ENCODE measurements around the gene SELENOO.

SELENOO gene

DNA sequence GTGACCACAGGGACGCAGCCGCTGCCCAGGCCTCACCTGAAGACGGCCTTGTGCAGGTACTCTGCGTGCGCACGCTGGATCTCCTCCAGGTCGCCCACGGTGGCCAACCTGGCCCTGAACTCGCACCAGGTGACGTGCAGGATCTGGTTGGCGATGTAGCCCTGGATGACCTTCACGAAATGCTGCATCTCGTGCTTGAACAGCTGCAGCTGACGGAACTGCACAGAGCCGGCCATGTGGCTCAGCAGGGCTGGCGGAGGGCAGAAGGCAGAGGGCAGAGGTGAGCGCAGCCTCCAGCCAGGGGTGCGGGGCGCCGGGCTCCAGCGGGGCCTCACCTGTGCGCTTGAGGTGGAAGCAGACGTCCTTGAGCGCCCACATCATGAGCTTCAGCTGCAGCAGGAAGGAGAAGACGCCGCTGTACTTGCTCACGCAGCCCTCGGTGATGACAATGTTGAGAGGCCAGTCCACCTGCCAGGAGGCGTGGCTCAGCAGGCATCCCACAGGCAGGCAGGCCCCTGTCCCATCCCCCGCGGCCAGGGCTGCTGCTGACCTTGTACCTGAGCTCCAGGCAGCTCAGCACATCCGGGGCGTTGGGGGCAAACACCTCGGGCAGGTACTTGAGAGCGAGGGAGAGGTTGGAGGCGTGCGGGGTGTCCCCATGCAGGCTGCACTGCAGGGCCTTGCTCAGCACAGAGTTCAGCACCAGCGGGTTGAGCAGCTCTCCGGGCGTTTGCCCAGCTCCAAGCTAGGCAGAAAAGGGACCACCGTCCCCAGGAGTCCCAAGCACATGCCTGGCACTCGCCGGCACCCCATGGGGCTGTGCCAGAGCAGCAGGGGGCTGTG lies 17.6 kb downstream of the SELENOO start:
- DNase-seq, result no peak

GRCh38 chr22:50218996-50219727 lies 18.4 kb downstream of the SELENOO start:
- DNase-seq, result peak; percentile 33

DNA sequence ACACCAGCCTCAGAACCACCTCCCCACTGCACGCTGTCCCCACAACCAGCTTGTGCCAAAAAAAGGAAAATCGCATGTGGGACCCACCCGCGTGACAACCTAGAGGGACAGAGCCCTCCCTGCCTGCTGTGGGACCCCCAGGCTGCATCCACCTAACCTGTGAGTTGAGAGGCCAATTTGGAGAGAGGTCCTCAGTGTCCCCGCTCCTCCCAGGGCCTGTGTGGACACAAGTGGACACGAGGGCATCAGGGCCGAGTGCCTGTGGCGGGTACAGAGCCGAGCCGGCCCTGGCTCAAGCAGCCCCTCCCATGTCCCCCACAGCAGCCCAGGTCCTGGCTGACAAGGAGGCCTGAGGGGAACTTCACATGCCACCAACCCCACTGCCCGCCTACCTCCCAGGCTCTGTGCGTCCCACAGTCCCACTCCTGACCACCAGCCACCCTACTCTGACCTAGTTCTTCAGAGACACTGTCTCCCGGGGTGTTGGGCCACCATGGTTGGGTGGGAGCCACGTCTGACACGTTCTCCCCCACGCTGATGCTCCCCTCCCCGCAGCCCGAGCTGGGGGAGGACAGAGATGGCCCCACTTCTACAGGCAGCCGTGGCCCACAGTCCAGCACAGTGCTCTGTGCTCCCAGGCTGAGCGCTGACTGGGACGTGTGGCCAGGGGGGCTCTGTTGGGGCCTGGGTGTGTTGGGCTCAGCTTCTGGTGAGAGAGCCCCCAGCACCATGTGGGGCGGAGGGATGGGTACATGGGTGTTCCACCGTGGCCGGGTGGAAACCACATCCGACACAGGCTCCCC lies 19.2 kb downstream of the SELENOO start:
- no peak for DNase-seq

DNA sequence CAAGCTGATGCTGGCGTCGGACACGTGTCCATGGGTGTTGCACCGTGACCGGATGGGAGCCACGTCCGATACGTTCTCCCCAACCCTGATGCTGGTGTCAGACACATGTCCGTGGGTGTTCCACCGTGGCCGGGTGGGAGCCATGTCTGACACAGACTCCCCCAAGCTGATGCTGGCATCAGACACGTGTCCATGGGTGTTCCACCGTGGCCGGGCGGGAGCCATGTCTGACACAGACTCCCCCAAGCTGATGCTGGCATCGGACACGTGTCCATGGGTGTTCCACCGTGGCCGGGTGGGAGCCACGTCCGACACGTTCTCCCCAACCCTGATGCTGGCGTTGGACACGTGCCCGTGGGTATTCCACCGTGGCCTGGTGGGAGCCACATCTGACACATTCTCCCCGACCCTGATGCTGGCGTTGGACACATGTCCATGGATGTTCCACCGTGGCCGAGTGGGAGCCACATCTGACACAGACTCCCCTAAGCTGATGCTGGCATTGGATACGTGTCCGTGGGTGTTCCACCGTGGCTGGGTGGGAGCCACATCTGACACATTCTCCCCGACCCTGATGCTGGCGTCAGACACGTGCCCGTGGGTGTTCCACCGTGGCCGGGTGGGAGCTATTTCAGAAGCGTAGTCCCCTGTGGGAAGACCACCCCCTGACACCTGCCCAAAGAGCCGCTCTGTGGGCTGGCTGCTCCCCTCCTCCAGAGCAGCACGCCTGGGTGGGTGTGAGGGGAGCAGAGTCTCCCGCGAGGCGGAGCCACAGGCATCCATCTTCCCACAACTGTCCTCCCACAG lies 20.0 kb downstream of the SELENOO start:
- no peak for DNase-seq

DNA sequence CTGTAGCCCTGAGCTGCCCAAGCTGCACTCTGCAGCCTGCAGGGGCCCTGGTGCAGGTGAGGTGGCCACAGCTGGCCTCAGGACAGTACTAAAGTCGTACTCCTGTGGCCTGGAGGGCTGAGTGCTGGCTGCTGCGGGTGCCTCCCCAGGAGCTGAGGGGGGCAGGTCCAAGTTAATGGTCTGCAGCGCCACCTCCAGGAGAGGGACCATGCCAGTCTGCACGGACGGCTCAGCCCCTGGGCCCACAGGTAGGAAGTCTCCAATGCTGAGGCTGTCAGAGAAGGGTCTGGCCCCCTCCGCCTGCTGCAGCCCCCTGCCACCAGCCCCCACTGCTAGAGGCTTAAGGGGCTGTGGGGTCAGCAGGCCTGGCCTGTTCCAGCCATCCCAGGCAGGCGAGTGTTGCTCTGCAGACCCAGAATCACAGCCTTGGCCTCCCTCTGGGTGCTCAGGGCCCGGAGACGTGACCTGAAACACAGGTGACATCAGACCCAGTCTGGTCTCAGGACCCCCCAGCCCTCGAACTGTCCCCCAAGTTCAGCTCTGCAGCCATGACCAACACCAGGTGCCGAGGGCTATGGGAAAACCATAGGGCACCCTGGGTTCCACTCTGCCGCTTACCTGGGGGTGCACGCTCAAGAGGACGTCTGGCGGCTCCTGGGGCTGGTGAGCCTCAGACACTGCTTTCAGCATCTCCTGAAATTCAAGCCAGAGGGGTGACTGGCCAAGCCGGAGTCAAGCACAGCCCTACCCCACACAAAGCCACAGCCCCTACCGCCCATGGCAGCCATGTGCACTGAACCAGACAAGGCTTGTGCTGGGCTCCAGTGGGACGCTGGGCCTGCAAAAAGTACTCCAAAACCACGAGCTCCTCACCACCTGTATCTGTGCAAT lies 20.8 kb downstream of the SELENOO start:
- no peak for DNase-seq

GRCh38 chr22:50222508-50222907 lies 21.7 kb downstream of the SELENOO start:
- DNase-seq, result no peak

- DNase-seq, result peak; percentile 63
These were observed 23.3 kb downstream of the SELENOO start for GRCh38 chr22:50224071-50224470.

GRCh38 chr22:50225200-50225969 lies 24.6 kb downstream of the SELENOO start:
- DNase-seq, result no peak

GRCh38 chr22:50226063-50226874 lies 25.5 kb downstream of the SELENOO start:
- DNase-seq, result no peak

DNA sequence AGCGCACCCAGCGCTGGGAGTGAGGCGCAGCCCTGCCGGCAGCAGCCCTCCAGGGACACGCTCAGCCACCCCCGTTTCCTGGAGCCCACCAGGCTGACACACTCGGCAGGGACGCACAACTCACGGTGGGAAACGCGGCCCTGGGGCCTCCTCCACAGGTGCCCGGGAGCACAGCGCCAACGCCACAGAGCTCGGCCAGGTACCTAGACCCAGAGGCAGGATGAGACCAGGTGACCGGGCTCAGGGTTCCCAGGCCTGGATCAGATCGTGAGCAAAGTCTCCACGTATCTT lies 26.0 kb downstream of the SELENOO start:
- DNase-seq, result no peak

DNA sequence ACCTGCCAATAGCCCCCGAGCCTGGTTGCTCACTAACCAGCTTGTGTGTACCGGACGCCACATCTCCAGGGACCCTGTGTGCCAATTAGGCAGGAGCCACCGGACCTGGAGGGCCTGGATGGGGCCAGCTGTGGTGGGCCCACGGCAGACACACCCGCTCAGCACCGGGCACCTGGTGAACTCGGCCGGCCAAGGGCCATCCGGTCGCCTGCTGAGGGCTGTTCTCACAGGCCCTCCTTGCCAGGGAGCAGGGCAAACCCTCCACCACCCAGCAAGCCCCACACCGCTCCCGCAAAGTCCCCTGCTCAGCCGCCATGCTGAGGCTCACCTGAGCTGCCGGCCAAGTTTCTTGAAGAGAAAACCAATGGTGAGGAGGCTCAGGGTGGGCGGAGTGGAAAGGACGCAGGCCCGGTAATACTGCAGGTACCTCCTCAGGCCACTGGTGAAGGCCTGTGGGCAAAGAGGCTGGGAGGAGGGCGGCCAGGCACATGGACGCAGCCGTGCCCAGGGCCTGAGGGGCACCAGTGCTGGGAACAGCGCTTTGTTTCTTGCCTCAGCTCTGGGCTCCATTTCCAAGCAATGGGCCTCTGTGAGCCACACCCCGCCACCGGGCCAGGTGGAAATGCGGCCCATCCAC lies 26.9 kb downstream of the SELENOO start:
- no peak for DNase-seq

DNA sequence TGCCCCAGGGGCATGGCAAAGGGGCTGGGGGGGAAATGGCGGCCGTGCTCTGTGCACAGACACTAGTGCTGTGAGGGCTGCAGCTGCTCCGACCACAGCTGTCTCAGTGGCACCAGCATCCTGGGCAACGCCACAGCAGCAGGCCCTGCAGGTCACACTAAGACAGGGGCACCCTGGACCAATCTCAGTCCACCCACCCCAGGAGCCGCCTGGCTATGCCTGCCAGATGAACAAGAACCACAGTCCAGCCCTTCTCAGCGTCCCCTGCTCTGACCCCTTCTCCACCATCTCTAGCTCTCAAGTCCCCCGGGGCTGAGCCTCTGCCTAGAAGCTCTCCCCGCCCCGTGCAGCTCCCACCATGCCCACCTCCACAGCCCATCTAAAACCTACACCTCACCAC lies 27.6 kb downstream of the SELENOO start:
- DNase-seq, result no peak

DNA sequence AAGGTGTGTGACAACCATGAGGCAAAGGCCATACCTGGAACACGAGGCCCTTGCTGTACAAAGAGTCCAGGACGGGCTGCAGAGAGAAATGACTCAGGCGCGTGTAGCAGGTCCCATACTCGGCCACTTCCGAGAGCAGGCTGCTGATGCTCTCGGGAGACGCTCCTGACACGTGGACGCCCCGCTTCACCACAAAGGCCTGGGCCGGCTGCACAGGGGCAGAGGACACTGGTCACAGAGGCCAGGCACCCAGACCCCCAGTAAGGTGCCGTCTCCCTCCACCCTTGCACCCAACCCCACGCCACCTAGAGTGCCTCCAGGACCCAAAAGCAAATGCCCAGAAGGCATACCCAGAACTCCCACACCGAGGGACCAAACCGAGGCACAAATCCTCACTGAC lies 28.6 kb downstream of the SELENOO start:
- DNase-seq, result no peak

DNA sequence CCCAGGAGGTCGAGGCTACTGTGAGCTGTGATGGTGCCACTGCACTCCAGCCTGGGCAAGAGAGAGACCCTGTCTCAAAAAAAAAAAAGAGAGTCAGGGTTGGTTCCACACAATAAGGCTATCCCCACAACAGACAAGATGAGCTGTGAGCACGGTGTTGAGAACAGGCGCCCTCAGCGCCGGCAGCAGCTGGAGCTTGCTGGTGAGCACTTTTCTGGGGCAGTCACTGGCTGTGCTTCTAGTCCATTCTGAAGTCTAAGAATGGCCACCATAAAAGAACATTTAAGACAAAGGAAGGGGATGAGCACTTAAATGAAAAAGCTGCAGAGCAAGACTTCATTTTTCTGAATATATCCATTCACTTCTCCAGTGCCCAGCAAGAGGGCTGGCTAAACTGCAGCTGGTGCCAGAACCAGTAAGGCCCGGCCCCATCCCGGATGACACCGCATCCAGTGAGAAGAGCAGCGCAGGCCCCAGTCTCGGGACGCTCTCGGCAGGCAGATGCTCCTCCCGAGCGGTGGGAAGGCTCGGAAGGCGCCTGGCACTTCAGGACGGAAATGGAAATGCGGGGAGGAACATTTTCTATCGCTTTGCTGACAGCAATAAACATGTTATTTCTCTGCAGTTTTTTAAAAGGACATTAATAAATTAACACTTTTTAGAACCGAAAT lies 31.8 kb downstream of the SELENOO start:
- DNase-seq, result no peak

DNA sequence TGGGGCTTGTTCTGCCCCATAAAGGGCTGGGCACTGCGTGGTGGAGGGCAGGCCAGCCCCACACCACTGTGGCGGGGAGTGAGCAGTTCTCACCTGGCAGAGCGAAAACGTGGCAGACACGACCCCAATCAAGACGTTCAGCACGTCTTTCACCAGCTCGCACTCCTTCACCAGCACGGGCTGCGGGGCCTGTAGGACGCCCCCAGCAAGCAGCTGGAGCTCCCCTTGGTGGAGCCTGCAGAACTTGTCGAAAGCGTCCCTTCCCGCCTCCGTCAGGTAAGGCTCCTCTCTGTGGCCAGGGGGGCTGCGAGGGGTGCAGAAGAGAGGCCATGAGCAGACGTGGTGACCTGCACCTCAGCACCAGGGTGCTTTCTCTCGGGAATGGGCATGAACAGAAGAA lies 32.4 kb downstream of the SELENOO start:
- no peak for DNase-seq

GRCh38 chr22:50236731-50237409 lies 36.1 kb downstream of the SELENOO start:
- peak; percentile 37 for DNase-seq

DNA sequence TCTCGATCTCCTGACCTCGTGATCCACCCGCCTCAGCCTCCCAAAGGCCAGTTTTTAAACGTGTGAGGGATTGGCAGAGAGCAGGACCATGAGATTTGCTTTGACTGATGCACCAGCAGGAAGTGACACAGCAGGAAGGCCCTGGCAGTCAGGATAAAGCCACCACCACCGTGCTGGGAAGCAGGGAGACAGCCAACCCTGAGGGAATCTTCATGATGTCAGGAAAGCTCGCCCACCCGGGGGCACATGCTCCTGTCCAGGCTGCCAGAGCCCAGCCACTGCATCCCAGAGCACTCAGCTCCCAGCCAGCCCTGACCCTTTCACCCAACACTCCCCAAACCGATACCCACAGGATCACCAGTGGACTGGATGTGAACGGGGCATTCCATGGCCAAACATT lies 37.9 kb downstream of the SELENOO start:
- no peak for DNase-seq

DNA sequence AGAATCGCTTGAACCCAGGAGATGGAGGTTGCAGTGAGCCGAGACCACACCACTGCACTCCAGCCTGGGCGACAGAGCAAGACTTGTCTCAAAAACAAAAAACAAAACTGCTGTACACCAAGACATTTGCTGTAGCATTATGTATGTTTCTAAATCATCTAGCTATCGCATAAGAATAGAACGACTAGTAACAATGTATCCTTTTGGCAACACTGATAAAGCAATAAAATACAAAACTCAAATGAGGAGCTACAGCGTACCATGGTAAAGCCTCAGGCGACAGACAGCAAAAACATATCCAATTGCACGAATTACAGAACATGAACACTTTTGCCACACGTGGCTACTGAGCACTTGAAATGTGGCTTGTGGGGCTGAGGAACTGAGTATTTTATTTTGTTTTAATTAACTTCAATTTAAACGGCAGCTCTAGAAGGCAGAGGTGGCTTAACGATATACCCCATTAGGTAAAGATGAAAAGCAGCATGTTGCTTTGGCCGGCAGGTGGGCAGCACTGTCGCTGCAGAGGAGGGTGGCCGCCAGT lies 41.7 kb downstream of the SELENOO start:
- no peak for DNase-seq
